GM18511 (cell line): ENCODE data around the gene CMPK1.
"Not testable (repeated sequence)": the region's sequence is repeated elsewhere in the genome, so short reads cannot be mapped to it uniquely, and the experiment has no call there.

Experiments
- ATAC-seq: cut with Tn5 transposase; IDR thresholded peaks from one replicate; pipeline ENCODE4 v1.9.1; 2021; ENCODE audit warnings: mild to moderate bottlenecking, moderate library complexity; ENCODE audit not compliant: unreplicated experiment

The CMPK1 gene

GRCh38 chr1:47333578-47333921 lies at the start of gene CMPK1:
CMPK1 (plus strand) TSS chr1:47333790; CDS start chr1:47333946, 156 bp downstream.
- ATAC-seq = peak; percentile 80

GRCh38 chr1:47288116-47288515 lies 45.5 kb upstream of the CMPK1 start:
- ATAC-seq = not testable (repeated sequence)

GRCh38 chr1:47294863-47295262 lies 38.7 kb upstream of the CMPK1 start:
- ATAC-seq = not testable (repeated sequence)

- ATAC-seq = no peak
Observed at GRCh38 chr1:47295579-47295978, 38.0 kb upstream of the CMPK1 start.

GRCh38 chr1:47298025-47298699 lies 35.4 kb upstream of the CMPK1 start:
- ATAC-seq = no peak

GRCh38 chr1:47302472-47302871 lies 31.1 kb upstream of the CMPK1 start:
- ATAC-seq = no peak

GRCh38 chr1:47309427-47309826 lies 24.2 kb upstream of the CMPK1 start:
- no peak for ATAC-seq

GRCh38 chr1:47313915-47314664 lies 19.5 kb upstream of the CMPK1 start, which contains the start of gene STIL:
STIL (minus strand) TSS chr1:47314147; CDS start chr1:47310319, 3,828 bp downstream.
- peak; percentile 97 for ATAC-seq

GRCh38 chr1:47317841-47318240 lies 15.7 kb upstream of the CMPK1 start:
- no peak for ATAC-seq

GRCh38 chr1:47319968-47320367 lies 13.6 kb upstream of the CMPK1 start:
- not testable (repeated sequence) for ATAC-seq

GRCh38 chr1:47323599-47324031 lies 10.0 kb upstream of the CMPK1 start:
- ATAC-seq = no peak

GRCh38 chr1:47324682-47325081 lies 8.9 kb upstream of the CMPK1 start:
- ATAC-seq = no peak

- ATAC-seq = no peak
Observed at GRCh38 chr1:47325528-47325927, 8.1 kb upstream of the CMPK1 start.

- no peak for ATAC-seq
Observed at GRCh38 chr1:47326271-47326670, 7.3 kb upstream of the CMPK1 start.

- no peak for ATAC-seq
Observed at GRCh38 chr1:47328992-47329391, 4.6 kb upstream of the CMPK1 start.

GRCh38 chr1:47330212-47330611 lies 3.4 kb upstream of the CMPK1 start:
- ATAC-seq = no peak

- no peak for ATAC-seq
Observed at GRCh38 chr1:47331875-47332274, 1.7 kb upstream of the CMPK1 start.

- no peak for ATAC-seq
Observed at GRCh38 chr1:47332779-47333577, 612 bp upstream of the CMPK1 start.

GRCh38 chr1:47333922-47334764 lies 553 bp downstream of the CMPK1 start:
- ATAC-seq = peak; percentile 87

GRCh38 chr1:47334765-47335435 lies 1.3 kb downstream of the CMPK1 start:
- ATAC-seq = no peak
